Measurements from ENCODE around the gene FBXL17. TPM values are rescaled to one million over a fixed set of nuclear protein-coding genes. Genes with fewer than 3 reads are reported as not detected.

FBXL17 gene
- total RNA-seq, 2 donors from 2014 or later: 14.1 to 22.8 TPM

DNA sequence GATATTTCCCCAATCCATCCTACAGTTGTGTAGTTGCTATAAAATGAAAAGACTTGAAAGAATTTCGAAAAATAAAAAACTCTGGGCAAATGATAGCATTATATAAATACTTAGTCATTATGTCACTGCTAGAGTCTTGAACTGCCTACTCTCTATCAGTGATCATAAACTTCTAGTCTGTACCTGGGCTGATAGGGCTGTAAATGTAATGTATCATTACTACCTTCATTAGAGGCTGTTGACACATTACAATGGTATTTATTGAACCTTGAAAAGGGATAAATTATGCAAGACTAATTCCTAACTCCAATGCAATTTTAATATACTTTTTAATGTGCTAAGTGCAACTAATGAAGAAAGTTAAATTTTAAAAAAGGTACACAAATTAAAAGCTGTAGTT, 497.0 kb downstream of the FBXL17 start:
- Histone ChIP-seq H3K9ac (ENCODE audit: low read depth in 2 of 2, low read length in 2 of 2) (no peak overlapping the region), H3K27me3 (no peaks in the 10 kb centered on the region), H3K9me3 (no peaks in the 10 kb centered on the region), H3K36me3 (no peaks in the 10 kb centered on the region), H3K4me1 (no peaks in the 10 kb centered on the region), H3K4me3 (no peak overlapping the region), H3K27ac (no peak overlapping the region)
- DNase-seq: no peak
- intact Hi-C loops (cut with DNase I): no loop called here
- TF ChIP-seq, protein P1, sequence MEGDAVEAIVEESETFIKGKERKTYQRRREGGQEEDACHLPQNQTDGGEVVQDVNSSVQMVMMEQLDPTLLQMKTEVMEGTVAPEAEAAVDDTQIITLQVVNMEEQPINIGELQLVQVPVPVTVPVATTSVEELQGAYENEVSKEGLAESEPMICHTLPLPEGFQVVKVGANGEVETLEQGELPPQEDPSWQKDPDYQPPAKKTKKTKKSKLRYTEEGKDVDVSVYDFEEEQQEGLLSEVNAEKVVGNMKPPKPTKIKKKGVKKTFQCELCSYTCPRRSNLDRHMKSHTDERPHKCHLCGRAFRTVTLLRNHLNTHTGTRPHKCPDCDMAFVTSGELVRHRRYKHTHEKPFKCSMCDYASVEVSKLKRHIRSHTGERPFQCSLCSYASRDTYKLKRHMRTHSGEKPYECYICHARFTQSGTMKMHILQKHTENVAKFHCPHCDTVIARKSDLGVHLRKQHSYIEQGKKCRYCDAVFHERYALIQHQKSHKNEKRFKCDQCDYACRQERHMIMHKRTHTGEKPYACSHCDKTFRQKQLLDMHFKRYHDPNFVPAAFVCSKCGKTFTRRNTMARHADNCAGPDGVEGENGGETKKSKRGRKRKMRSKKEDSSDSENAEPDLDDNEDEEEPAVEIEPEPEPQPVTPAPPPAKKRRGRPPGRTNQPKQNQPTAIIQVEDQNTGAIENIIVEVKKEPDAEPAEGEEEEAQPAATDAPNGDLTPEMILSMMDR (IDR thresholded peaks at IDR 0.05): no peak

DNA sequence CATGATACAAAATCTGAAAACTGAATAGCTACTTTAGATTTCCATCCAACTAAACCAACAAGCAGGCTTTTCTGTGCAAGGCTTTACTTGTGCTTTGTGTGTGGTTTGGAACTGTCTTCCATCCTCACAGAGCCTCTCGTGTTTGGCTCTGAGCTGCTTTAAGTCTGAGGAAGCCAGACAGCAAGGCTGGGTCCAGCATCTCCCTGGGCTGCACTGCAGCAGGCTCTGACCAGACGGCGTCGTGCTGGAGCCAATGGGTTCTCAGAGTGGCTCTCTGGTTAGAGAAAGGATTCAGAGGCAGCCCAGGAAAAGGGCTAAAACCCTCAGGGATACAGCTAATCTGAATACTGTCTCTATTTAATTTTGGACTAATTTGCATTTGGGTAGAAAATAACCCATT, 503.2 kb downstream of the FBXL17 start:
- Histone ChIP-seq H3K27me3 (no peaks in the 10 kb centered on the region), H3K9me3 (no peaks in the 10 kb centered on the region), H3K36me3 (no peaks in the 10 kb centered on the region), H3K9ac (ENCODE audit: low read depth in 2 of 2, low read length in 2 of 2) (no peak overlapping the region), H3K4me3 (no peak overlapping the region), H3K27ac (no peak overlapping the region), H3K4me1 (no peaks in the 10 kb centered on the region)
- intact Hi-C loops (cut with DNase I): no loop called here
- TF ChIP-seq, protein P1 (IDR thresholded peaks at IDR 0.05): no peak
- no peak for DNase-seq

DNA sequence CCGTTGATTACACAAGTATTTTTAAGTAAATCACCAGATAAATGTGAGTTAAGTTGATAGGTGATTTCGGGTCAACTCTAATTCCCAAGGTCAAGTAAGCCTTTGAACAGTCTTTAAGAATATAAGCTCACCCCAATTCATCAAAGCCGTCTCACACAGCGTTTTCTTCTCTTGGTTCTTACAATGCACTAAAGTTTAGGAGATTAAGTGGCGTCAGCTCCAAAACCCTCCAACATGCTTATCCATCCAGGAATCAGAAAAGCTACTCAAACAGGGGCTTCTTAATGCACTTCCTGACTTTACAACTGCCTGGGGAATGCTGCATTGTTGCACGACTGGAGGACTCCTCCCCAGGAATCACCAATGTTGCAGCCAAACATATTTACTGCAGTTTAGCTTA, 505.0 kb downstream of the FBXL17 start:
- no peaks in the 10 kb centered on the region for H3K36me3 ChIP-seq
- intact Hi-C loops (cut with DNase I): no loop called here
- no peak overlapping the region for H3K9ac ChIP-seq (ENCODE audit: low read depth in 2 of 2, low read length in 2 of 2)
- H3K4me3 ChIP-seq: no peak overlapping the region
- no peaks in the 10 kb centered on the region for H3K4me1 ChIP-seq
- H3K9me3 ChIP-seq: no peaks in the 10 kb centered on the region
- TF ChIP-seq, protein P1 (IDR thresholded peaks at IDR 0.05): no peak
- no peak overlapping the region for H3K27ac ChIP-seq
- H3K27me3 ChIP-seq: no peaks in the 10 kb centered on the region
- no peak for DNase-seq

DNA sequence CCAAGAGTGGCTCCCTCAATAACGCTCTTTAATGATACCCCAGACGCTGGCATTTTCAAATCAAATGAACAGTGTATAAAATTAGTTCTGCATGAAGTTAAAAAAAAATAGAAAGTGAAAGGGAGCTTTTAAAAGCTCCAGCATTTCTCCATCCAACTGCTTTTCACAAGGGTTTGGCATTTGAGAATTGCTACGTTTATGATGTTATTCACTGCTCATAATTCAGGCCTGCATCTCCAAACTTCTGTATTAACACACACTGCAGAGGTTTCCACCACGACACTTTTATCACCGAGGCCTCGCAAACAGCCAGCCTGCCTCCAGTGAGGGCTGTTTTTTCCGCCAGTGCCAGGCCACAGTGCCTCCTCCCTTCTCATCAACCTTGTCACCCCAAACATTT, 505.6 kb downstream of the FBXL17 start:
- H3K4me3 ChIP-seq: no peak overlapping the region

DNA sequence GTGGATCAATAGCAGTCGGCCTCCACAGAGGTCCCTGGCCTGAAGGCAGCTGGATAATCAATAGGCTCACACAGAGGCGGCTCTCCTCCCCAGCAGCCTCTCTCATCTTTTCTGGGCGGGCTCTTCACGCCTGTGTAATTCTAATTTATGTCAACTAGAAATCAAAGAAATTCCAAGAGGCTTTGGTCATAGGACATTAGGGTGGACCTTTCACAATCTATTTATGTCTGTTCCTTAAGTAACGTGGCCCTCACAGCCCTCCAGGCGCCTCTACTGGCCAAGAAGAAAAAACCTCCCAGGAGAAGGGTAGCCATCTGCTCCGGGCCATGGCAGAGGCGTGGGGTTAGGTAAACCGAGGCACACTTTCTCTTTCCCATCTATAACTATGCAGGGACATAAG, 506.1 kb downstream of the FBXL17 start:
- Histone ChIP-seq H3K27me3 (no peaks in the 10 kb centered on the region), H3K4me3 (no peak overlapping the region), H3K4me1 (no peaks in the 10 kb centered on the region), H3K9ac (ENCODE audit: low read depth in 2 of 2, low read length in 2 of 2) (no peak overlapping the region), H3K27ac (no peak overlapping the region), H3K9me3 (no peaks in the 10 kb centered on the region), H3K36me3 (no peaks in the 10 kb centered on the region)
- TF ChIP-seq, protein P1 (IDR thresholded peaks at IDR 0.05): no peak
- DNase-seq: no peak
- intact Hi-C loops (cut with DNase I): no loop called here

More for the DNA sequence above, 505.6 kb downstream of the FBXL17 start:
- no peak overlapping the region for H3K27ac ChIP-seq
- H3K4me1 ChIP-seq: no peaks in the 10 kb centered on the region
- H3K27me3 ChIP-seq: no peaks in the 10 kb centered on the region
- no peak for DNase-seq
- H3K9me3 ChIP-seq: no peaks in the 10 kb centered on the region
- no peaks in the 10 kb centered on the region for H3K36me3 ChIP-seq
- TF ChIP-seq, protein P1 (IDR thresholded peaks at IDR 0.05): no peak
- no peak overlapping the region for H3K9ac ChIP-seq (ENCODE audit: low read depth in 2 of 2, low read length in 2 of 2)
- intact Hi-C loops (cut with DNase I): no loop called here

DNA sequence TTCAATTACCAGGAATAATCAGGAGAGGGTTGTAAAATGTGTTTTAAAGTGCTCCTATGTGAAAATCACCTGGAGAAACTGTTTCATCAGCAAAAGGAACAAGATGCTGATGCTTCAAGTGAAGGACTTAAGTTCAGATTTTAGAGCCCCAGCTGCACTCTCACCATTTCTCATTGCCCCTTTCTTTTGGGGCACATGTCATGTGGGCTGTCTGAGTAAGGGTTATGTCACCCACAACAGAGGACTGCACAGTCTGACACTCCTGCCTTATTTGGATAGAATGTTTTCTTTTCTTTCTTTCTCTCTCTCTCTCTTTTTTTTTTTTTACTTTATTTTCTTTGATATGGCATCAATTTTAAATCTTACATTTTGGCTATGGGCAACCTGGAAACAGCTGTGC, 507.1 kb downstream of the FBXL17 start:
- H3K36me3 ChIP-seq: no peaks in the 10 kb centered on the region
- no peak overlapping the region for H3K27ac ChIP-seq
- H3K9me3 ChIP-seq: no peaks in the 10 kb centered on the region
- intact Hi-C loops (cut with DNase I): no loop called here
- TF ChIP-seq, protein P1 (IDR thresholded peaks at IDR 0.05): no peak
- H3K4me1 ChIP-seq: no peaks in the 10 kb centered on the region
- DNase-seq: no peak
- H3K9ac ChIP-seq (ENCODE audit: low read depth in 2 of 2, low read length in 2 of 2): no peak overlapping the region
- H3K4me3 ChIP-seq: no peak overlapping the region
- no peaks in the 10 kb centered on the region for H3K27me3 ChIP-seq
